Astrocyte (in vitro differentiated cells and primary cell): ENCODE results near the gene CACHD1.

Source experiments
- CTCF ChIP-seq: IDR thresholded peaks from 2 replicates; pipeline ENCODE4 v1.5.1; 2011; ENCODE audit warnings: low read depth, mild to moderate bottlenecking, inconsistent platforms, low read length, moderate library complexity; ENCODE audit not compliant: insufficient read depth
- EZH2 ChIP-seq: IDR thresholded peaks from 2 replicates; pipeline ENCODE4 v1.6.1; 2012; ENCODE audit warnings: mild to moderate bottlenecking, low read length, inconsistent platforms; ENCODE audit not compliant: insufficient read depth

- TF ChIP-seq CTCF (no peak), EZH2 (no peak)
Measured at GRCh38 chr1:64727861-64728260, 257.9 kb downstream of the CACHD1 start.
